Activated T-cell treated with anti-CD3 and anti-CD28 coated beads, Interleukin-2, amount 50 U/mL, for 24 hours (primary cell): ENCODE data around the gene FRMD4B.
A peak's percentile ranks its signal among the peaks of the same experiment; 100 is the strongest.

ENCODE experiments used
- DNase-seq: peaks from one replicate; pipeline ENCODE4 v3.0.0-alpha.2; 2020
- H3K27ac Mint-ChIP-seq: 2 replicates; pipeline ENCODE4 v1.8.0; 2020; ENCODE audit warnings: mild to moderate bottlenecking, mixed read lengths
- H3K27me3 Mint-ChIP-seq: 2 replicates; pipeline ENCODE4 v1.8.0; 2020; ENCODE audit warnings: mixed read lengths
- H3K36me3 Mint-ChIP-seq: 2 replicates; pipeline ENCODE4 v1.8.0; 2020; ENCODE audit warnings: low read depth, mixed read lengths
- H3K4me1 Mint-ChIP-seq: 2 replicates; pipeline ENCODE4 v1.8.0; 2020; ENCODE audit warnings: low read depth, mixed read lengths
- H3K4me3 Mint-ChIP-seq: 2 replicates; pipeline ENCODE4 v1.8.0; 2020; ENCODE audit warnings: mild to moderate bottlenecking, moderate library complexity, mixed read lengths
- H3K9me3 Mint-ChIP-seq: 2 replicates; pipeline ENCODE4 v1.8.0; 2020; ENCODE audit warnings: mixed read lengths

Gene FRMD4B

DNA sequence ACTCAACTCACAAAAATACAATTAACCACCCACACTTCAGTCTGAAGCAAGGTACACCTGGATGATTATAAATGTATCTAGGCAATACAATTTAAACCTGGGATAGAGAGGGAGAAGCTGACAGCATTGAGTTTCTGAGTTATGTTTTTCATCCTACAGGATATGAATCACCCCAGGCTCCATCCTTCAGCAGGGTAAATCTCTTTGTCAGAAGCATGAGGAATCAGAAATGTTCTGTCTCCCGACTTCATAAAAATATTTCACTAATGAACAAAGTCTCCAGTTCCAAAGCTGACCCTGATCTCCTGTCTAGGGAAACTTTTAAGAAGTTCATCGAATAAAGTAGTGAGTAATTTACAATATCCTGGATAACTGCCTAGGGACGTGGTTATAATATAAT is 25.5 kb upstream of the FRMD4B start:
- Mint-ChIP-seq H3K9me3 (no peaks in the 10 kb centered on the region), H3K4me3 (no peak overlapping the region), H3K36me3 (no peaks in the 10 kb centered on the region), H3K27ac (no peak overlapping the region), H3K27me3 (peaks cover 16% of the 10 kb centered on the region), H3K4me1 (peaks cover 6% of the 10 kb centered on the region)
- DNase-seq = no peak

DNA sequence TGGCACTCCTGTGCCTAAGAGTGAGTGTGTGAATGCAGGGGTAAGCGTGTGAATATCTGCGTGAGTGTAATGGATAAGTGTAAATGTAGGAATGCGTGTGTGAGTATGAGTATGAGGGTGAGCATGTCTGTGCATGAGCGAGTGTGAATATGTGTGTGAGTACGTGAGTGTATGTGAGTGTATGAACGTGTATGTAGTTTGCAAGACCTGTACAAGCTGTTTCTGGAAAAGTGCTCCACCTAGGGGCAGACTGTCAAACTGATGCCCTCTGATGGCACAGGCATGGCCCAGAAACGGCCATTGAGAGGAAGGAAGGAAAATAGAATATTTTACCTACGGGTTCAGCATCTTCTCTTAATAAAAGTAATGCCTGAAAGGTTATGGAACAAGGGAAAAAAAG is 24.4 kb upstream of the FRMD4B start:
- Mint-ChIP-seq H3K27ac (no peak overlapping the region), H3K27me3 (peaks cover 16% of the 10 kb centered on the region), H3K4me1 (peaks cover 6% of the 10 kb centered on the region), H3K36me3 (no peaks in the 10 kb centered on the region), H3K9me3 (peaks cover 1% of the 10 kb centered on the region), H3K4me3 (no peak overlapping the region)
- peak; percentile 73 for DNase-seq

DNA sequence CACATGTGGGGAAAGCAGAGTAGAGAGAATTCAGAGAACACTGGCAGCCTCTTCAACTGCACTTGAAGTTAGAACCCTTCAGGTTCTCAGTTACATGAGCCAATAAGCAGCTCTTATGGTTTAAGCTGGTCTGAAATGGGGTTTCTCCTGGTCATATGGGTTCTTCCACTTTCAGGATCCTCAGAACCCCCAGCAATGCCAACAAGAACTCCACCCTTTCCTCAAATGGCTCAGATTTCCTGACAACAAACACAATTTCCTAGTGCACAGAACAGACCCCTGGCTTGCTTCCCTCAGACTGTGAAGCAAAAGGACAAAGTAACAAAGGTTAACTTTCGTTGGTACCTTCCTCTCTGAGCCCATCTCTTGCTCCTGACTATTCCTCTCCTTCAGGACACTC is 23.9 kb upstream of the FRMD4B start:
- no peak overlapping the region for H3K4me3 Mint-ChIP-seq
- H3K27me3 Mint-ChIP-seq = peaks cover 16% of the 10 kb centered on the region
- no peak for DNase-seq

DNA sequence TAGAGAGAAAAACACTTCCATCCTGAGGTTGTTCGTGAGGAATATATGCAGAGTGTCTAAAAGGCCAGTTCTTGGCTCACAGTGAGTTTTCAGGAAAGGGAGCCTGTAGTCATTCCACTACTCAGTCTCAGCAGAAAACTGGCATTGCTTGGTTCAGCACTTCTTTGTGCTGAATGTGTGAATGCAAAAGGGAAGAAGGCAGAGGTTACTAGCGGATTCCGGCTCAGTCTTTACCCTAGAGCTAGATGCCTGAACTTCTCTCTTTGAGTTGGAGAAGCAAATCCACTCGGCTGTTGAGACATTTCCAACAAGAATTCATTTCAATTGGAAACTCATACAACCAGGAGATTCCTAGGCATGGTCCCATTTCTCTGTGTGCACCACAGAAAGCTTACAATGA is 23.1 kb upstream of the FRMD4B start:
- H3K9me3 Mint-ChIP-seq = peaks cover 8% of the 10 kb centered on the region
- no peak for DNase-seq
- peaks cover 6% of the 10 kb centered on the region for H3K4me1 Mint-ChIP-seq
- H3K36me3 Mint-ChIP-seq = no peaks in the 10 kb centered on the region
- H3K4me3 Mint-ChIP-seq = no peak overlapping the region
- no peak overlapping the region for H3K27ac Mint-ChIP-seq
- H3K27me3 Mint-ChIP-seq = peaks cover 16% of the 10 kb centered on the region

More for the DNA sequence above, 23.9 kb upstream of the FRMD4B start:
- H3K9me3 Mint-ChIP-seq = peaks cover 4% of the 10 kb centered on the region
- no peak overlapping the region for H3K27ac Mint-ChIP-seq
- peaks cover 6% of the 10 kb centered on the region for H3K4me1 Mint-ChIP-seq
- no peaks in the 10 kb centered on the region for H3K36me3 Mint-ChIP-seq

- H3K27me3 Mint-ChIP-seq = peaks cover 16% of the 10 kb centered on the region
- H3K9me3 Mint-ChIP-seq = peaks cover 8% of the 10 kb centered on the region
- no peak overlapping the region for H3K27ac Mint-ChIP-seq
- no peak overlapping the region for H3K4me3 Mint-ChIP-seq
- H3K4me1 Mint-ChIP-seq = peaks cover 6% of the 10 kb centered on the region
- no peaks in the 10 kb centered on the region for H3K36me3 Mint-ChIP-seq
- DNase-seq = no peak
Observed at GRCh38 chr3:69408542-69408941, 22.7 kb upstream of the FRMD4B start.

- Mint-ChIP-seq H3K9me3 (peaks cover 8% of the 10 kb centered on the region), H3K27ac (no peak overlapping the region), H3K4me1 (peaks cover 6% of the 10 kb centered on the region), H3K27me3 (peaks cover 16% of the 10 kb centered on the region), H3K36me3 (no peaks in the 10 kb centered on the region), H3K4me3 (no peak overlapping the region)
- no peak for DNase-seq
Observed at GRCh38 chr3:69407908-69408307, 22.0 kb upstream of the FRMD4B start.

- Mint-ChIP-seq H3K36me3 (no peaks in the 10 kb centered on the region), H3K4me1 (peaks cover 5% of the 10 kb centered on the region), H3K9me3 (peaks cover 8% of the 10 kb centered on the region), H3K27ac (no peak overlapping the region), H3K27me3 (peaks cover 16% of the 10 kb centered on the region), H3K4me3 (no peak overlapping the region)
- no peak for DNase-seq
Observed at GRCh38 chr3:69406163-69406562, 20.3 kb upstream of the FRMD4B start.

GRCh38 chr3:69405067-69405466 is 19.2 kb upstream of the FRMD4B start:
- Mint-ChIP-seq H3K4me1 (peaks cover under 1% of the 10 kb centered on the region), H3K27ac (no peak overlapping the region)

DNA sequence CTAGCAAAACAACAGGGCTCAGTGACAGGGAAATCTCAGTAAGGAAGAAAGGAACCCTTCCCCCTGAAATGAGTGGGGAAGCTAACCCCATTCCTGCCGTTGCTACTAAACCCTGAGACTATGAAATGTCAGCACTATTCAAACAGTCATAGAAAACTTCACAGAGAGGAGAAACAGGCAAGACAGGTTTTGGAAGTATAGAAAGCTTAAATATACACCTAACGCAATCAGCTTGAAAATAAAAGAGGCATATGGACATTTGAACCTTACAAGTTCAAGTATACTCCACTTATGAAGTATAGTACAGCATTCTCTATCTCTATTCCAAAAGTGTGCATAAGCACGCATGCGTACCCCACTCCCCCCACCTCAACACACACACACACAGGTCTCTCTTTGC is 17.6 kb upstream of the FRMD4B start:
- DNase-seq = no peak
- no peak overlapping the region for H3K4me3 Mint-ChIP-seq
- H3K27ac Mint-ChIP-seq = no peak overlapping the region
- H3K4me1 Mint-ChIP-seq = no peaks in the 10 kb centered on the region
- H3K9me3 Mint-ChIP-seq = peaks cover 8% of the 10 kb centered on the region
- H3K27me3 Mint-ChIP-seq = peaks cover 5% of the 10 kb centered on the region
- H3K36me3 Mint-ChIP-seq = no peaks in the 10 kb centered on the region

More at GRCh38 chr3:69405067-69405466, 19.2 kb upstream of the FRMD4B start:
- peaks cover 11% of the 10 kb centered on the region for H3K27me3 Mint-ChIP-seq
- H3K4me3 Mint-ChIP-seq = no peak overlapping the region
- H3K36me3 Mint-ChIP-seq = no peaks in the 10 kb centered on the region
- DNase-seq = no peak
- peaks cover 8% of the 10 kb centered on the region for H3K9me3 Mint-ChIP-seq

- no peak for DNase-seq
- Mint-ChIP-seq H3K4me3 (no peak overlapping the region), H3K36me3 (no peaks in the 10 kb centered on the region), H3K27me3 (peaks cover 9% of the 10 kb centered on the region), H3K9me3 (peaks cover 8% of the 10 kb centered on the region), H3K4me1 (no peaks in the 10 kb centered on the region), H3K27ac (no peak overlapping the region)
Observed at GRCh38 chr3:69400683-69401082, 14.8 kb upstream of the FRMD4B start.

DNA sequence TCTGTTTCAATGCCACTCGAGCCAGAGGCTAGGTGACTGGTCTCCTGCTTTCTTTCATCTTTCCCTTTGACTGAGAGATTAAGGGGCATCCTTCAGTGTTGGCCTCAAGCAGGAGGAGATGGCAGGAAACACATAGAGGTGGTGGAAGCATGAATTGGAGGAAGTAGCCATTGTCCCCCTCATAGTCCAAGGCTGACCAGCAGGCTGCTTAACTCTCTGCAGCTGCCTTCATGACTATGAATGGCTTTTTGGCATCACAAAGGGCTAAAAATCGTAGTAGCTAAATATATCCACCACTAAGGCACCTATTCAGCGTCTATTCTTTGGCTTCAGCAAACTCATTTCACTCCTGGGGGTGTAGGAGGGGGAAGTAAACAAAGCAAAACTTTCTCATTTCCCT is 7.0 kb upstream of the FRMD4B start:
- H3K4me1 Mint-ChIP-seq = no peaks in the 10 kb centered on the region
- no peaks in the 10 kb centered on the region for H3K9me3 Mint-ChIP-seq
- H3K4me3 Mint-ChIP-seq = no peak overlapping the region
- no peak for DNase-seq
- no peaks in the 10 kb centered on the region for H3K36me3 Mint-ChIP-seq
- H3K27ac Mint-ChIP-seq = no peak overlapping the region
- peaks cover 52% of the 10 kb centered on the region for H3K27me3 Mint-ChIP-seq

DNA sequence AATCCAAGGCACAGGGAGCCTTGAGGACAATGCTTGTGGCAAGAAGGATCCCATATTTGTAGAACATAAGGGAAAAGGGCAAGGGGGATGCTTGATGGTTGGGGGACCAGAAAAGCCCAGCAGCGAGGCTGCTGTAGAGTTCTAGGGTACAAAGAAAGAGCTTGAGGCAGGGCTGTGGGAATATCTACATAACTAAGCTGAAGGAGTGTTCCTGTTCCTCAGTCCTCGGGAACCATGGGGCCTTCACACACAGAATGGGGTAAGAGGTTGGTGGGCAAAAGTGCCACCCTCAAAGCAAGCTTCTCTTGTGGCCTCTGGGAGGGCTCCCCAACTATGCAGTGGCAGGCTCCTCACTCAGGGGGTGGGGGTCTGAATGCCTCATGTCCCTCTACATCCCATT is 6.5 kb upstream of the FRMD4B start:
- H3K9me3 Mint-ChIP-seq = no peaks in the 10 kb centered on the region
- H3K27ac Mint-ChIP-seq = no peak overlapping the region
- no peaks in the 10 kb centered on the region for H3K4me1 Mint-ChIP-seq
- DNase-seq = no peak
- H3K4me3 Mint-ChIP-seq = no peak overlapping the region
- H3K27me3 Mint-ChIP-seq = peaks cover 56% of the 10 kb centered on the region
- H3K36me3 Mint-ChIP-seq = no peaks in the 10 kb centered on the region

GRCh38 chr3:69391554-69391953 is 5.7 kb upstream of the FRMD4B start:
- Mint-ChIP-seq H3K4me3 (no peak overlapping the region), H3K4me1 (peaks cover 2% of the 10 kb centered on the region), H3K36me3 (no peaks in the 10 kb centered on the region), H3K27me3 (peaks cover 60% of the 10 kb centered on the region), H3K9me3 (no peaks in the 10 kb centered on the region), H3K27ac (no peak overlapping the region)
- DNase-seq = no peak

DNA sequence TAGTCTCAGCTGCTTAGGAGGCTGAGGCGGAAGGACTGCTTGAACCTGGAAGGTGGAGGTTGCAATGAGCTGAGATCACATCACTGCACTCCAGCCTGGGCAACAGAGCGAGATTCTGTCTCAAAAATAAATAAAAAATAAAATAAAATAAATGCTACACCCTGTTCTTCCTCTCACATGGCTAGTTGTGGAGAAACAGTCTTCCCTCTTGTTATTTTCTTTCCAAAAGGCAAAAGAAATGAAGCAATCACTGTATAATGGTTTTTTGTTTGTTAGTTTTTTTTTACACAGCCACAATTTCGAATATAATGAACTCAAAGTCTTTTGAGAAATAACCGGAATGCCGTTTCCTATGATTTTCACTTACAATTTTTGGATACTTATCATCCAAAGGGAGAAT is 4.9 kb upstream of the FRMD4B start:
- no peaks in the 10 kb centered on the region for H3K9me3 Mint-ChIP-seq
- H3K4me1 Mint-ChIP-seq = peaks cover 7% of the 10 kb centered on the region
- no peaks in the 10 kb centered on the region for H3K36me3 Mint-ChIP-seq
- DNase-seq = no peak
- H3K4me3 Mint-ChIP-seq = no peak overlapping the region
- H3K27me3 Mint-ChIP-seq = peaks cover 65% of the 10 kb centered on the region
- no peak overlapping the region for H3K27ac Mint-ChIP-seq

DNA sequence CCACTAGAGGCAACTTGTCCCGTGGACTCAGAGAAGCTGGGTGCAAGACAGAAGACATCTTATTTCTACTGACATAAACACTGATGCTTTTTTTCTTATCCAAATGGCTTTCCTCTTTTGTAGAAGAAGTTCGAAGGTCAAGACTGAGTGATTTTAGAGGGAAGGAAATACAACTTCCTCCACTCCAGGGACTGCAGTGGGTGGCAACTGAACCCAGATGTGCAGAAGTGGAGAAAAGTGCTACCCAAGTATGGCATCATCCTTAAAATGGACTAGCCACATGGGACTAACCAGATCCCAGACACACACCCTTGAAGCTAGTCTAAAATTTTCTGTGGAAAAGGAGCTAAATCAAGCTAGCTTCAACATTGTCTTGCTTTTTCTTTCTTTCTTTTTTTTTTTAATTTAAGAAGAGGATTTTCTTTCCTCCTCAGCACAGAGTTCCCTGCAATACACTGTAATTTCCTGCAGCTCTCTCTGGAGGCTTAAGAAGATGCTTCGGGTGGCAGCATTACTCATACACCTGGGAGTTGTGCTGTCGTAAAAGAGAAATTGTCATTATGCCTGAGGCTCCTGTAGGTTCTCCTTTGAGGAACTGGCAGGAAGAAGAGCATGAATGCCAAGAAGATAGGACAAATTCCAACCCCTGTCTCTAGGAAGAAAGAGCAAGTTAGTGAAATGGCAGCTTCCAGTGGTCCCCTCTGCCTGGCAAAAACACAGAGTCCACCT is 3.8 kb upstream of the FRMD4B start:
- DNase-seq = no peak
- Mint-ChIP-seq H3K4me3 (no peak overlapping the region), H3K27me3 (peaks cover 72% of the 10 kb centered on the region), H3K27ac (no peak overlapping the region), H3K4me1 (peaks cover 12% of the 10 kb centered on the region), H3K36me3 (no peaks in the 10 kb centered on the region), H3K9me3 (no peaks in the 10 kb centered on the region)

GRCh38 chr3:69388241-69388640 is 2.4 kb upstream of the FRMD4B start:
- H3K27me3 Mint-ChIP-seq = peaks cover 81% of the 10 kb centered on the region
- peaks cover 12% of the 10 kb centered on the region for H3K4me1 Mint-ChIP-seq
- H3K9me3 Mint-ChIP-seq = no peaks in the 10 kb centered on the region
- no peak overlapping the region for H3K4me3 Mint-ChIP-seq
- no peaks in the 10 kb centered on the region for H3K36me3 Mint-ChIP-seq
- no peak overlapping the region for H3K27ac Mint-ChIP-seq
- DNase-seq = no peak
